Liver (tissue), 9 donors: ENCODE measurements around the gene IL2. TPM values are rescaled to one million over a fixed set of nuclear protein-coding genes. Genes with fewer than 3 reads are reported as not detected.

Experiments used
- DNase-seq: peaks from one replicate; pipeline ENCODE4 v3.0.0-alpha.2; 2017; ENCODE audit warnings: low spot score
- H3K27ac ChIP-seq, 2 donors: one replicate each; pipeline ENCODE4 v1.7.0; 2013; ENCODE audit warnings: inconsistent platforms in 2 of 2, low read length in 2 of 2, control low read depth in 1 of 2, low read depth in 1 of 2, mild to moderate bottlenecking in 1 of 2
- H3K27me3 ChIP-seq, 4 donors: one replicate each; pipeline versions ENCODE4 v1.6.1 to v1.7.0; 2013; ENCODE audit warnings: low read length in 3 of 4, inconsistent platforms in 1 of 4, mild to moderate bottlenecking in 1 of 4, moderate library complexity in 1 of 4; ENCODE audit not compliant: control insufficient read depth in 4 of 4, insufficient read depth in 4 of 4
- H3K36me3 ChIP-seq, 4 donors: one replicate each; pipeline versions ENCODE4 v1.6.1 to v1.7.0; 2013; ENCODE audit warnings: low read length in 3 of 4, mild to moderate bottlenecking in 3 of 4, low read depth in 1 of 4, moderate library complexity in 1 of 4; ENCODE audit not compliant: control insufficient read depth in 4 of 4, insufficient read depth in 3 of 4
- H3K4me1 ChIP-seq, 4 donors: one replicate each; pipeline versions ENCODE4 v1.6.1 to v1.7.0; 2013; ENCODE audit warnings: low read length in 3 of 4, mild to moderate bottlenecking in 3 of 4, moderate library complexity in 1 of 4; ENCODE audit not compliant: control insufficient read depth in 4 of 4, insufficient read depth in 4 of 4
- H3K4me3 ChIP-seq, 3 donors: one replicate each; pipeline versions ENCODE4 v1.6.1 to v1.7.0; 2013; ENCODE audit warnings: low read length in 3 of 3, control low read depth in 1 of 3, low read depth in 1 of 3, mild to moderate bottlenecking in 1 of 3
- H3K9ac ChIP-seq, 2 donors: one replicate each; pipeline ENCODE4 v1.7.0; 2013; ENCODE audit warnings: low read length in 2 of 2, mild to moderate bottlenecking in 2 of 2, moderate library complexity in 2 of 2, control low read depth in 1 of 2, low read depth in 1 of 2
- H3K9me3 ChIP-seq, 4 donors: one replicate each; pipeline versions ENCODE4 v1.6.1 to v1.7.0; 2013; ENCODE audit warnings: low read length in 3 of 4; ENCODE audit not compliant: control insufficient read depth in 4 of 4
- CTCF ChIP-seq: fragments of 150-350 bp; IDR thresholded peaks from 2 replicates; pipeline ENCODE4 v1.5.1; 2017; ENCODE audit warnings: improper control_type of control experiment, low read depth, low read length; ENCODE audit not compliant: missing input control
- EGR1 ChIP-seq, 2 donors: IDR thresholded peaks; 2 replicates each; pipeline ENCODE4 v1.6.1; 2016 to 2018; ENCODE audit warnings: antibody characterized with exemption in 2 of 2, low read depth in 2 of 2
- FOXA1 ChIP-seq: IDR thresholded peaks from 2 replicates; pipeline ENCODE4 v1.6.1; 2016; ENCODE audit warnings: antibody characterized with exemption
- FOXA2 ChIP-seq: IDR thresholded peaks from 2 replicates; pipeline ENCODE4 v1.6.1; 2016; ENCODE audit warnings: antibody characterized with exemption
- GABPA ChIP-seq, 2 donors: IDR thresholded peaks in 1 of 2; conservative IDR thresholded peaks in 1 of 2; 2 replicates each; pipeline ENCODE4 v1.6.1; 2016; ENCODE audit warnings: antibody characterized with exemption in 2 of 2, mild to moderate bottlenecking in 1 of 2, moderate library complexity in 1 of 2
- HNF4A ChIP-seq, 2 donors: conservative IDR thresholded peaks; 2 replicates each; pipeline ENCODE4 v1.6.1; 2016; ENCODE audit warnings: antibody characterized with exemption in 2 of 2, mild to moderate bottlenecking in 2 of 2
- HNF4G ChIP-seq: IDR thresholded peaks from 2 replicates; pipeline ENCODE4 v1.6.1; 2016; ENCODE audit warnings: antibody characterized with exemption
- JUND ChIP-seq, 2 donors: IDR thresholded peaks; 2 replicates each; pipeline ENCODE4 v1.6.1; 2016; ENCODE audit warnings: antibody characterized with exemption in 2 of 2
- NR2F2 ChIP-seq: IDR thresholded peaks from 2 replicates; pipeline ENCODE4 v1.6.1; 2016; ENCODE audit warnings: antibody characterized with exemption
- RAD21 ChIP-seq, 2 donors: IDR thresholded peaks; 2 replicates each; pipeline ENCODE4 v1.6.1; 2016; ENCODE audit warnings: antibody characterized with exemption in 2 of 2, mild to moderate bottlenecking in 2 of 2
- RXRA ChIP-seq, 2 donors: IDR thresholded peaks; 2 replicates each; pipeline ENCODE4 v1.6.1; 2017 to 2018; ENCODE audit warnings: antibody characterized with exemption in 2 of 2, mild to moderate bottlenecking in 1 of 2
- TAF1 ChIP-seq: conservative IDR thresholded peaks from 2 replicates; pipeline ENCODE4 v1.6.1; 2016; ENCODE audit warnings: antibody characterized with exemption, mild to moderate bottlenecking
- YY1 ChIP-seq: IDR thresholded peaks from 2 replicates; pipeline ENCODE4 v1.6.1; 2016; ENCODE audit warnings: antibody characterized with exemption, mild to moderate bottlenecking
- ZBTB33 ChIP-seq: IDR thresholded peaks from 2 replicates; pipeline ENCODE4 v1.6.1; 2016; ENCODE audit warnings: antibody characterized with exemption
- WGBS: extraction: QIAGEN DNeasy Blood & Tissue Kit; methylation state at CpG from one replicate; pipeline ENCODE4 v1.1.7; 2013; 5-methylcytosine and 5-hydroxymethylcytosine counted together
- polyA plus RNA-seq, 2 donors: library from polyadenylated mRNA; stranded (reverse) in 1 of 2; unstranded in 1 of 2; fragments of 200-250 nt in 1 of 2; fragments of >200 nt in 1 of 2; fragmentation: Nextera tagmentation in 1 of 2; extraction: Ambion mirVana in 1 of 2; gene quantifications; one replicate each; pipeline versions ENCODE4 v1.2.1 to v1.2.3, GENCODE V29; 2013 to 2015
- total RNA-seq, 2 donors: library from RNA; depleted of rRNA; stranded (reverse); fragments of >200 nt; gene quantifications; one replicate each; pipeline ENCODE4 v1.2.3, GENCODE V29; 2014
- TF ChIP-seq, protein P1 (sequence below): IDR thresholded peaks from 2 replicates; pipeline ENCODE4 v1.6.1; 2016; ENCODE audit warnings: antibody characterized with exemption
- TF ChIP-seq, protein P2 (sequence below): IDR thresholded peaks from 2 replicates; pipeline ENCODE4 v1.6.1; 2016; ENCODE audit warnings: antibody characterized with exemption, mild to moderate bottlenecking
- donor health status: healthy.
- donor health status: healthy.
- donor health status: healthy.
- donor health status: healthy.
- donor health status: healthy.

IL2 gene
- total and polyA plus RNA-seq, 4 donors = not detected

DNA sequence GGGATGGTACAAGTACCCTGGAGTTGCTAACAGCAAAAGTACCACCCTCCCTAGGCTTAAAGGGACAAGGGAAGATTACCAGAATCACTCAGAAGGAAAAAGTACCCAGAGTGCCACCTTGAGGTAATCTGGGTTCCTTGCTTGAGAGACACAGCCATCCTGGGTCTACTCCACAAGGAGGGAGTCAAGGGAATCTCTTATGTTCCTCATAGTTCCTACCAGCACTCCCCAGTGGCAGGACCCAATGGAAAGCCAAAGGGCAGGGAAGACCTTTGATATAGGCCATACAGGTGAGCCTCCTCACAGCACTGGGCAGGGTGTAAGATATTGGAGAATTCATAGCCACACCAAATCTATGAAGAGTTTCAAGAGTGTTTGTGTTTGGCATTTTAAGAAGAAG, 5.7 kb downstream of the IL2 start:
- Histone ChIP-seq H3K9ac (no peak overlapping the region), H3K27ac (no peak overlapping the region), H3K27me3 (no peaks in the 10 kb centered on the region), H3K4me3 (no peak overlapping the region), H3K4me1 (no peaks in the 10 kb centered on the region), H3K9me3 (no peaks in the 10 kb centered on the region), H3K36me3 (no peaks in the 10 kb centered on the region)
- no peak for DNase-seq
- TF ChIP-seq JUND (IDR thresholded peaks at IDR 0.05) (no peak), HNF4A (conservative IDR thresholded peaks at IDR 0.05) (no peak)

DNA sequence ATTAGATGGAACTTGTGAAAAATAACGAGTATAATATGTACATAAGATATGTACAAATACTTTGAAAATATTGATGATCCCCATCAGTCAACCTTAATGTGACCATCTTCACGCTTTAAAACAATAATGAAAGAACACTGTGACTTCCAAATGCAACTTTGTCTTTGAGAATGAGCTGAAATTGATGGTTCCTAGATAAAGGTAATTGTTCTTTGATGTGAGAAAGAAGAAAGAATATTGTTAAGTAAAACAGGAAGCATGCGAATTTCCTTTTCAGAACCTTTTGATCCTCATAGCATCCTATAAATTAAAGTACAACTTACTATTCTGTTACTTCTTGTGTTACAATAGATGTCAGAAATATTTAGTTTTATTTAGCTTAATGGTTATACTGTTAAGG, 22.2 kb downstream of the IL2 start:
- Histone ChIP-seq H3K4me3 (no peak overlapping the region), H3K9me3 (no peaks in the 10 kb centered on the region), H3K27ac (no peak overlapping the region), H3K27me3 (peaks cover 0 to 2% (median 0%) of the 10 kb centered on the region in 4 donors), H3K36me3 (no peaks in the 10 kb centered on the region), H3K9ac (no peak overlapping the region), H3K4me1 (no peaks in the 10 kb centered on the region)
- DNase-seq = no peak
- TF ChIP-seq RAD21 (IDR thresholded peaks at IDR 0.05) (no peak), FOXA2 (no peak), JUND (IDR thresholded peaks at IDR 0.05) (no peak), TAF1 (no peak), YY1 (no peak), EGR1 (IDR thresholded peaks at IDR 0.05; ENCODE audit: low read depth in 2 of 2) (no peak), HNF4G (no peak), RXRA (IDR thresholded peaks at IDR 0.05) (no peak)
- TF ChIP-seq, protein P1, sequence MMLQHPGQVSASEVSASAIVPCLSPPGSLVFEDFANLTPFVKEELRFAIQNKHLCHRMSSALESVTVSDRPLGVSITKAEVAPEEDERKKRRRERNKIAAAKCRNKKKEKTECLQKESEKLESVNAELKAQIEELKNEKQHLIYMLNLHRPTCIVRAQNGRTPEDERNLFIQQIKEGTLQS = no peak
- TF ChIP-seq, protein P2, sequence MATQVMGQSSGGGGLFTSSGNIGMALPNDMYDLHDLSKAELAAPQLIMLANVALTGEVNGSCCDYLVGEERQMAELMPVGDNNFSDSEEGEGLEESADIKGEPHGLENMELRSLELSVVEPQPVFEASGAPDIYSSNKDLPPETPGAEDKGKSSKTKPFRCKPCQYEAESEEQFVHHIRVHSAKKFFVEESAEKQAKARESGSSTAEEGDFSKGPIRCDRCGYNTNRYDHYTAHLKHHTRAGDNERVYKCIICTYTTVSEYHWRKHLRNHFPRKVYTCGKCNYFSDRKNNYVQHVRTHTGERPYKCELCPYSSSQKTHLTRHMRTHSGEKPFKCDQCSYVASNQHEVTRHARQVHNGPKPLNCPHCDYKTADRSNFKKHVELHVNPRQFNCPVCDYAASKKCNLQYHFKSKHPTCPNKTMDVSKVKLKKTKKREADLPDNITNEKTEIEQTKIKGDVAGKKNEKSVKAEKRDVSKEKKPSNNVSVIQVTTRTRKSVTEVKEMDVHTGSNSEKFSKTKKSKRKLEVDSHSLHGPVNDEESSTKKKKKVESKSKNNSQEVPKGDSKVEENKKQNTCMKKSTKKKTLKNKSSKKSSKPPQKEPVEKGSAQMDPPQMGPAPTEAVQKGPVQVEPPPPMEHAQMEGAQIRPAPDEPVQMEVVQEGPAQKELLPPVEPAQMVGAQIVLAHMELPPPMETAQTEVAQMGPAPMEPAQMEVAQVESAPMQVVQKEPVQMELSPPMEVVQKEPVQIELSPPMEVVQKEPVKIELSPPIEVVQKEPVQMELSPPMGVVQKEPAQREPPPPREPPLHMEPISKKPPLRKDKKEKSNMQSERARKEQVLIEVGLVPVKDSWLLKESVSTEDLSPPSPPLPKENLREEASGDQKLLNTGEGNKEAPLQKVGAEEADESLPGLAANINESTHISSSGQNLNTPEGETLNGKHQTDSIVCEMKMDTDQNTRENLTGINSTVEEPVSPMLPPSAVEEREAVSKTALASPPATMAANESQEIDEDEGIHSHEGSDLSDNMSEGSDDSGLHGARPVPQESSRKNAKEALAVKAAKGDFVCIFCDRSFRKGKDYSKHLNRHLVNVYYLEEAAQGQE = no peak
- WGBS = 62% methylated on average over 3 of the region's 3 CpGs

- Histone ChIP-seq H3K27me3 (peaks cover 0 to 2% (median 0%) of the 10 kb centered on the region in 4 donors), H3K27ac (no peak overlapping the region), H3K4me3 (no peak overlapping the region), H3K4me1 (no peaks in the 10 kb centered on the region), H3K36me3 (no peaks in the 10 kb centered on the region), H3K9ac (no peak overlapping the region), H3K9me3 (no peaks in the 10 kb centered on the region)
- 67% methylated on average over 5 of the region's 5 CpGs for WGBS
- DNase-seq = no peak
- TF ChIP-seq RXRA (IDR thresholded peaks at IDR 0.05) = no peak
- no peak for TF ChIP-seq FOXA1
- no peak for TF ChIP-seq HNF4A (conservative IDR thresholded peaks at IDR 0.05)
- TF ChIP-seq NR2F2 = no peak
- no peak for TF ChIP-seq JUND (IDR thresholded peaks at IDR 0.05)
- TF ChIP-seq, protein P1 = no peak
- no peak for TF ChIP-seq GABPA (IDR thresholded peaks at IDR 0.05 in 1 of 2, conservative IDR thresholded peaks at IDR 0.05 in 1 of 2)
- TF ChIP-seq, protein P2 = no peak
- no peak for TF ChIP-seq FOXA2
- no peak for TF ChIP-seq TAF1
- no peak for TF ChIP-seq CTCF
- no peak for TF ChIP-seq HNF4G
- no peak for TF ChIP-seq EGR1 (IDR thresholded peaks at IDR 0.05; ENCODE audit: low read depth in 2 of 2)
- TF ChIP-seq ZBTB33 = no peak
These were observed 25.2 kb downstream of the IL2 start for GRCh38 chr4:122431351-122431750.
